Measurements from ENCODE around the gene PTPRJ. TPM values are rescaled to one million over a fixed set of nuclear protein-coding genes. Genes with fewer than 3 reads are reported as not detected.

PTPRJ gene
- total RNA-seq, 1 donor from 2014 or later, result 1.4 TPM

GRCh38 chr11:47997063-47998053 lies 17.0 kb downstream of the PTPRJ start:
- no peak for DNase-seq

- DNase-seq, result no peak
Observed at GRCh38 chr11:47998345-47998732, 18.0 kb downstream of the PTPRJ start.

- no peak for DNase-seq
Observed at GRCh38 chr11:47998733-47999359, 18.5 kb downstream of the PTPRJ start.

GRCh38 chr11:48000432-48000831 lies 20.1 kb downstream of the PTPRJ start:
- DNase-seq, result no peak

DNA sequence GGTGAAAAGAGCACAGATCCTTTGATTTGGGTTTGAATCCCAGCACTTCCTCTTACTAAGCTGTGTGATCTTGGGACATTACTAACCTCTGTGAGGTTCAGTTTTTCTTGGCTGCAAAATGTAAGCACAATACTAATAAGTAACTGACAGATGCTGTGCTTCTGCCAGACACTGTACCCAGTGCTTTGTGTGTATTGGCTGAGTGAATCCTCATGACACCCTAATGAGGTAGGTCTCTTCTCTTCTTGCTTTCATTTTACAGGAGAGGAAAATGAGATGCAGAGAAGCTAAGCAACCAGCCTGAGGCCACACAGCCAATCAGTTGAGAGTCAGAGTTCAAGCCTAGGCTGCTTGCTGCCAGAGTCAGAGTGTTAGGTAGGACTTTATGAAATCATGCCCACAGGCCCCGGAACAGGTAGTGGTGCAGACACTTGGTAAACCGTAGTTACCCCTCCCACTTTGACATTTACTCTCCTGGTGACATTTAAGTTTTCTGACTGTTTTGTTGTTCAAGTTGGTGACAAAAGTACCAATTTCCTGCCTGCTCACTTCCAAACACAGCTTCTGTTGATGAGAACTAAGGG lies 21.2 kb downstream of the PTPRJ start:
- DNase-seq, result no peak

DNA sequence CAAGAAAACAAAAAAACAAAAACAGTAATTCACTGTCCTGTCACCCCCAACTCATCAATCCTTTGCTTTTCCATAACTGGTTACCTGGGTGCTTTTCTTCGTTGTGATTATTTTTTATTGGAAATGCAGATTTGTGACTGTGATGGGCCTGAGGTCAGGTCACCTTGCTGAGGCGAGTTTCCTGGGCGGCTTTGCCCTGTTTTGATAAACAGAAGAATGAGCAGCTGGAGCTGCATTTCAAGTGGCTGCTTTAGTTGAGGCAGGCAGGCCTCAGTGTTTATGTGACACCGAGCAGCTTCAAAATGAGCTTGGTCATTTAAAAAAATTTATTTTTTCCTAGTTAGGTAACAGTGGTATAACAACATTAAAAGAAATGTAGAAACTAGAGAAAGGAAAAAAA lies 22.2 kb downstream of the PTPRJ start:
- no peak for DNase-seq

GRCh38 chr11:48003926-48004325 lies 23.6 kb downstream of the PTPRJ start:
- no peak for DNase-seq

DNA sequence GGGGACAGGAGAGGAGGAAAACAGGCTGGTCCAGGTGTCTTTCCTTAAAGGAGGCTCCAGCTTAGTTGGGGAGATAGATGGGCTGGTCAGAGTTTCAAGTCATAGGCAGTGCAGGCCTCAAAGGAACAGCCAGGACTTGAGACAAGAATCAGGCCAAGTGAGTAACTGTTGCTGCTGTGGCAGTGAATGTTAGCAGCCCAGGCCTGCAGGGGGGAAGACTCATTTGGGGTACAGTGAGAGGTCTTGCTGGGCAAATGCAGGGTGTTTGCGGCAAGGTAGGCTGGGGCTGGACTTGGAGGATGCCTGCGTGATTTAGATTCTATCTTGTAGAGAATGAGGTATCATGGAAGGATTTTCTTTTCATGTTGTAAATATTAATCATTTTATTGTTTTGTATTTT lies 24.1 kb downstream of the PTPRJ start:
- no peak for DNase-seq

- DNase-seq, result no peak
Observed at GRCh38 chr11:48005136-48005535, 24.8 kb downstream of the PTPRJ start.

GRCh38 chr11:48005831-48006270 lies 25.5 kb downstream of the PTPRJ start:
- DNase-seq, result no peak

GRCh38 chr11:48006301-48006992 lies 26.1 kb downstream of the PTPRJ start:
- DNase-seq, result no peak

- DNase-seq, result no peak
Observed at GRCh38 chr11:48007677-48008076, 27.3 kb downstream of the PTPRJ start.

- no peak for DNase-seq
Observed at GRCh38 chr11:48008951-48009270, 28.6 kb downstream of the PTPRJ start.

DNA sequence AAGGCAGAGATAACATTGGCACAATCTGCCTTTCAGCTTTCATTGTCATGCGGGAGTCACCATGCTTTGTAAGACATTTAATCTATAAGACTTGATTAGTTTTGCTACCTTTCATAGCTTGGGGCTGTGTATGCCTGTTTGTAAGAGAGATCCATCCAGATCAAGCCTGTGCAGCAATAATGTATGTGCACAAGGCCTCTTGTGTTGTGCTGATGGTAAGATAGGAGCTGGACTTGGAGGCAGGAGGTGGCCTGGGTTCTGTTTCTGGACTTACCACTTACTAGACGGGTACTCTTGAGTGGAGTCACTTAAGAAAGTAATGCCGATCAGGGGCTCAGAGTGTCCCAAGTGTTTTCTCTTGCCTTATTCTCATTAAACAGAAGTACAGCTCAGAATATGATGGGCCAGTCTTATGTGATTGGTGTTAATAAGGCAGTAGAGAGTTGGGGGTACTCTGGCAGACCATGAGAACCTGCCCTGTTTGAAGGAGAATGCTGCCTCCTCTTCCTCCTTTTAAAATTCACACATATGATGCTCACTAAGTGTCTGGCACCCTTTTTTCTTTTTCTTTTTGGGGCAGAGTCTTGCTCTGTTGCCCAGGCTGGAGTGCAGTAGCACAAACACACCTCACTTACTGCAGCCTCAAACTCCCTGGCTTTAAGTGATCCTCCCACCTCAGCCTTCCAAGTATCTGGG lies 30.9 kb downstream of the PTPRJ start:
- DNase-seq, result no peak

DNA sequence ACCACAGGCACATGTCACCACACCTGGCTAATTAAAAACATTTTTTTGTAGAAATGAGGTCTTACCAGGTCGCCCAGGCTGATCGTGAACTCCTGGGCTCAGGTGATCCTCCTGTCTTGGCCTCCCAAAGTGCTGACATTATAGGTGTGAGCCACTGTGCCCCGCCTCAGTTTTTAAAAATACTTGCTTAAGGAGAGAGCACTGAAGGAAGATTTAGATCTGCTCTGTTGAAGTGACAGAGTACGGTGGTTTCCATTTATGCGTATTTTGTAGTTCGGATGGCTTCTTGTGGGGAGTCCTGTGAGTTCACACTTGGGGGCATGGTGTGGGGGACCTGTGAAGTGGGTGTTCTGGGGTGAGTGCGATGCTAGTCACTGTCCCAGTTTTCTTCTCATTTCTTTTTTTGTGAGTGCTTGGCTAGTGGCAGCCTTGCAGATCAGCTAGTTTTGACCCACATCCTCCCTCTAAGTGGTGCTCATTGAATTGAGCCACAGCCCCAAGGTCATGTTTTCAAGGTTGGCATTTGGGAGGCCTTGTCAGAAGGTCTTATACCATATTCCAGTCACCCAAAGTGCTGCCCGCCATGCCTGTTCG lies 31.5 kb downstream of the PTPRJ start:
- DNase-seq, result no peak

- peak; percentile 49 for DNase-seq
Observed at GRCh38 chr11:48013269-48013901, 33.0 kb downstream of the PTPRJ start.

GRCh38 chr11:48014917-48015316 lies 34.6 kb downstream of the PTPRJ start:
- no peak for DNase-seq

GRCh38 chr11:48017105-48017830 lies 36.9 kb downstream of the PTPRJ start:
- DNase-seq, result no peak

- no peak for DNase-seq
Observed at GRCh38 chr11:48017831-48018527, 37.6 kb downstream of the PTPRJ start.

Data from dermis blood vessel endothelial cell (primary cell).